HepG2 (cell line): ENCODE measurements around the gene RASA3.

Experiments
- JUND ChIP-seq: sonication (generic); formaldehyde crosslinking; IDR thresholded peaks from 2 replicates; pipeline ENCODE4 v1.8.0; 2022; ENCODE audit warnings: mild to moderate bottlenecking, missing genetic modification reagents
- SIN3A ChIP-seq: IDR thresholded peaks from 2 replicates; pipeline ENCODE4 v1.6.1; 2011; ENCODE audit warnings: low read depth, mild to moderate bottlenecking, control low read depth, low read length, borderline replicate concordance
- SUZ12 ChIP-seq: fragments of 150-350 bp; IDR thresholded peaks from 2 replicates; pipeline ENCODE4 v1.6.1; 2014; ENCODE audit warnings: low read depth, low read length
- TCF7L2 ChIP-seq: IDR thresholded peaks from 2 replicates; pipeline ENCODE4 v1.6.1; 2011; ENCODE audit warnings: mild to moderate bottlenecking, low read depth, low read length, moderate library complexity
- ZNF431 ChIP-seq: sonication (generic); formaldehyde crosslinking; IDR thresholded peaks from 2 replicates; pipeline ENCODE4 v1.9.0; 2022; ENCODE audit warnings: missing genetic modification reagents, low read depth, mild to moderate bottlenecking, borderline replicate concordance
- ZSCAN31 ChIP-seq: sonication (generic); formaldehyde crosslinking; IDR thresholded peaks from 2 replicates; pipeline ENCODE4 v1.5.0; 2020; ENCODE audit warnings: low read depth, mild to moderate bottlenecking, missing genetic modification reagents
- TF ChIP-seq, protein P1 (sequence below): sonication (generic); formaldehyde crosslinking; IDR thresholded peaks from 2 replicates; pipeline ENCODE4 v1.5.0; 2020; ENCODE audit warnings: mild to moderate bottlenecking, missing genetic modification reagents, moderate library complexity
- TF ChIP-seq, protein P2 (sequence below): sonication (generic); formaldehyde crosslinking; conservative IDR thresholded peaks from 2 replicates; pipeline ENCODE4 v1.5.0; 2020; ENCODE audit warnings: missing genetic modification reagents
- TF ChIP-seq, protein P3 (sequence below): IDR thresholded peaks from 2 replicates; pipeline ENCODE4 v1.6.1; 2016; ENCODE audit warnings: missing compliant biosample characterization, missing genetic modification reagents, borderline replicate concordance

DNA sequence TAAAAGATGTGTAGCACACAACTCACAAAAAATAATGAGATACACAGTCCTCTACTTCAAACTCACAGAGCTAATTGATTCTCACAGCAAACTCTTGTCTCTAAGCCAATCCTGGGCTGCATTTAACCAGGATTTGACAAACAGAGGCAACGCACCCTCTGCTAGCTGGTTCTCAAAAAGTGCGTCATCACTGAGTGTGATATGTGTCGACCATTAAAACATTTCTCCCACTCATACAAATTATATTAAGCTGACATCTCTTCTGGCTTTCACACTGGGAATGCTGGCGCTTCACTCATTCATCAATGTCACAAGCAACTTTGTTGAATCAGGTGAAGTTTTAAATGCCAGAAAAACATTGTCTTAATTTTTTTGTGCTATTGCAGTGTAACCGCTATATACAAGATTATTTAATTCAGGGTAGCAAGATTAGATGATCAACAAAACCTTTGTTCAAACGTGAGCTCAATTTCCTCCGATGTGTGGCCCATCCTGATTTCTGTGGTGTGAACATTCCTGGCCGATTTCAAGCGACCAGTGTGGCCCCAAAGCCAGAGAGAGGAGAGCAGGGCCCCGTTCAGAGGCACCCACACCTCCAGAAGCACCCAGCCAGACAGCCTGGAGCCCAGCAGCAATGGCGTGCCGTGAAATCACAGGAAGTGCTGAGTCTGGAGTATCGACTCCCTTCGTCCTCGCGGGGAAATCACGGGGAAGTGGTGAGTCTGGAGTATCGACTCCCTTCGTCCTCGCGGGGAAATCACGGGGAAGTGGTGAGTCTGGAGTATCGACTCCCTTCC lies 49.4 kb downstream of the RASA3 start:
- TF ChIP-seq TCF7L2 (no peak), ZSCAN31 (CRISPR knock-in tag) (no peak), SIN3A (no peak), JUND (no peak), SUZ12 (no peak), ZNF431 (no peak)
- TF ChIP-seq, protein P1, sequence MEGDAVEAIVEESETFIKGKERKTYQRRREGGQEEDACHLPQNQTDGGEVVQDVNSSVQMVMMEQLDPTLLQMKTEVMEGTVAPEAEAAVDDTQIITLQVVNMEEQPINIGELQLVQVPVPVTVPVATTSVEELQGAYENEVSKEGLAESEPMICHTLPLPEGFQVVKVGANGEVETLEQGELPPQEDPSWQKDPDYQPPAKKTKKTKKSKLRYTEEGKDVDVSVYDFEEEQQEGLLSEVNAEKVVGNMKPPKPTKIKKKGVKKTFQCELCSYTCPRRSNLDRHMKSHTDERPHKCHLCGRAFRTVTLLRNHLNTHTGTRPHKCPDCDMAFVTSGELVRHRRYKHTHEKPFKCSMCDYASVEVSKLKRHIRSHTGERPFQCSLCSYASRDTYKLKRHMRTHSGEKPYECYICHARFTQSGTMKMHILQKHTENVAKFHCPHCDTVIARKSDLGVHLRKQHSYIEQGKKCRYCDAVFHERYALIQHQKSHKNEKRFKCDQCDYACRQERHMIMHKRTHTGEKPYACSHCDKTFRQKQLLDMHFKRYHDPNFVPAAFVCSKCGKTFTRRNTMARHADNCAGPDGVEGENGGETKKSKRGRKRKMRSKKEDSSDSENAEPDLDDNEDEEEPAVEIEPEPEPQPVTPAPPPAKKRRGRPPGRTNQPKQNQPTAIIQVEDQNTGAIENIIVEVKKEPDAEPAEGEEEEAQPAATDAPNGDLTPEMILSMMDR (CRISPR knock-in tag), result no peak
- TF ChIP-seq, protein P2, sequence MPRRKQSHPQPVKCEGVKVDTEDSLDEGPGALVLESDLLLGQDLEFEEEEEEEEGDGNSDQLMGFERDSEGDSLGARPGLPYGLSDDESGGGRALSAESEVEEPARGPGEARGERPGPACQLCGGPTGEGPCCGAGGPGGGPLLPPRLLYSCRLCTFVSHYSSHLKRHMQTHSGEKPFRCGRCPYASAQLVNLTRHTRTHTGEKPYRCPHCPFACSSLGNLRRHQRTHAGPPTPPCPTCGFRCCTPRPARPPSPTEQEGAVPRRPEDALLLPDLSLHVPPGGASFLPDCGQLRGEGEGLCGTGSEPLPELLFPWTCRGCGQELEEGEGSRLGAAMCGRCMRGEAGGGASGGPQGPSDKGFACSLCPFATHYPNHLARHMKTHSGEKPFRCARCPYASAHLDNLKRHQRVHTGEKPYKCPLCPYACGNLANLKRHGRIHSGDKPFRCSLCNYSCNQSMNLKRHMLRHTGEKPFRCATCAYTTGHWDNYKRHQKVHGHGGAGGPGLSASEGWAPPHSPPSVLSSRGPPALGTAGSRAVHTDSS, result no peak
- TF ChIP-seq, protein P3, sequence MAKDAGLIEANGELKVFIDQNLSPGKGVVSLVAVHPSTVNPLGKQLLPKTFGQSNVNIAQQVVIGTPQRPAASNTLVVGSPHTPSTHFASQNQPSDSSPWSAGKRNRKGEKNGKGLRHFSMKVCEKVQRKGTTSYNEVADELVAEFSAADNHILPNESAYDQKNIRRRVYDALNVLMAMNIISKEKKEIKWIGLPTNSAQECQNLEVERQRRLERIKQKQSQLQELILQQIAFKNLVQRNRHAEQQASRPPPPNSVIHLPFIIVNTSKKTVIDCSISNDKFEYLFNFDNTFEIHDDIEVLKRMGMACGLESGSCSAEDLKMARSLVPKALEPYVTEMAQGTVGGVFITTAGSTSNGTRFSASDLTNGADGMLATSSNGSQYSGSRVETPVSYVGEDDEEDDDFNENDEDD, result no peak
